Measurements from ENCODE around the gene COL23A1. TPM values are rescaled to one million over a fixed set of nuclear protein-coding genes. Genes with fewer than 3 reads are reported as not detected.

COL23A1 gene
- polyA plus RNA-seq, 3 donors, result 0.11 to 0.21 TPM; not detected in 1

- H3K4me1 ChIP-seq (ENCODE audit: control insufficient read depth in 1 of 2, insufficient read depth in 2 of 2, low read length in 2 of 2), result peaks cover 36 to 40% of the 10 kb centered on the region in 2 donors
- Mint-ChIP-seq H3K9me3 (peaks cover 0 to 8% (median under 1%) of the 10 kb centered on the region in 7 donors), H3K27me3 (ENCODE audit: low read depth in 3 of 3) (peaks cover 0 to 8% (median 4%) of the 10 kb centered on the region in 3 donors), H3K4me3 (no peak overlapping the region), H3K36me3 (no peaks in the 10 kb centered on the region), H3K27ac (peak overlapping the region in 2 of 7 donors; percentile 18 to 42), H3K4me1 (peaks cover 38% of the 10 kb centered on the region)
- intact Hi-C loops (cut with micrococcal nuclease), result no loop called here
- no peaks in the 10 kb centered on the region for H4K20me1 ChIP-seq (ENCODE audit: insufficient read depth, low read length)
- peaks cover under 1 to 3% of the 10 kb centered on the region in 2 donors for H3K9me3 ChIP-seq (replicated peaks in 1 of 2; ENCODE audit: control insufficient read depth in 1 of 2, insufficient read depth in 1 of 2, low read length in 2 of 2)
- H3K4me3 ChIP-seq (replicated peaks in 1 of 3; ENCODE audit: low read depth in 2 of 3, low read length in 3 of 3), result no peak overlapping the region
- no peak overlapping the region for H3K4me2 ChIP-seq (replicated peaks; ENCODE audit: extremely low read depth, low read length, poor library complexity, severe bottlenecking)
- no peak for DNase-seq
- no peaks in the 10 kb centered on the region for H3K36me3 ChIP-seq (replicated peaks in 1 of 2; ENCODE audit: control insufficient read depth in 1 of 2, insufficient read depth in 2 of 2, low read length in 2 of 2)
- no peaks in the 10 kb centered on the region for H3K27me3 ChIP-seq (ENCODE audit: control insufficient read depth in 2 of 2, insufficient read depth in 2 of 2, low read length in 2 of 2)
- 84% methylated on average over 5 of the region's 9 CpGs for WGBS (ENCODE audit: insufficient coverage)
- H3K79me2 ChIP-seq (ENCODE audit: insufficient read depth, low read length), result no peaks in the 10 kb centered on the region
- TF ChIP-seq, protein P1, sequence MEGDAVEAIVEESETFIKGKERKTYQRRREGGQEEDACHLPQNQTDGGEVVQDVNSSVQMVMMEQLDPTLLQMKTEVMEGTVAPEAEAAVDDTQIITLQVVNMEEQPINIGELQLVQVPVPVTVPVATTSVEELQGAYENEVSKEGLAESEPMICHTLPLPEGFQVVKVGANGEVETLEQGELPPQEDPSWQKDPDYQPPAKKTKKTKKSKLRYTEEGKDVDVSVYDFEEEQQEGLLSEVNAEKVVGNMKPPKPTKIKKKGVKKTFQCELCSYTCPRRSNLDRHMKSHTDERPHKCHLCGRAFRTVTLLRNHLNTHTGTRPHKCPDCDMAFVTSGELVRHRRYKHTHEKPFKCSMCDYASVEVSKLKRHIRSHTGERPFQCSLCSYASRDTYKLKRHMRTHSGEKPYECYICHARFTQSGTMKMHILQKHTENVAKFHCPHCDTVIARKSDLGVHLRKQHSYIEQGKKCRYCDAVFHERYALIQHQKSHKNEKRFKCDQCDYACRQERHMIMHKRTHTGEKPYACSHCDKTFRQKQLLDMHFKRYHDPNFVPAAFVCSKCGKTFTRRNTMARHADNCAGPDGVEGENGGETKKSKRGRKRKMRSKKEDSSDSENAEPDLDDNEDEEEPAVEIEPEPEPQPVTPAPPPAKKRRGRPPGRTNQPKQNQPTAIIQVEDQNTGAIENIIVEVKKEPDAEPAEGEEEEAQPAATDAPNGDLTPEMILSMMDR (IDR thresholded peaks at IDR 0.05), result no peak
- no peak overlapping the region for H2AFZ ChIP-seq (ENCODE audit: insufficient read depth, low read depth, low read length, poor library complexity, severe bottlenecking)
- no peak overlapping the region for H3K9ac ChIP-seq (ENCODE audit: insufficient read depth, low read length, poor library complexity, severe bottlenecking)
- H3K27ac ChIP-seq (ENCODE audit: low read depth in 1 of 2, low read length in 2 of 2), result no peak overlapping the region
These were observed 230.5 kb downstream of the COL23A1 start for GRCh38 chr5:178359738-178360137.

DNA sequence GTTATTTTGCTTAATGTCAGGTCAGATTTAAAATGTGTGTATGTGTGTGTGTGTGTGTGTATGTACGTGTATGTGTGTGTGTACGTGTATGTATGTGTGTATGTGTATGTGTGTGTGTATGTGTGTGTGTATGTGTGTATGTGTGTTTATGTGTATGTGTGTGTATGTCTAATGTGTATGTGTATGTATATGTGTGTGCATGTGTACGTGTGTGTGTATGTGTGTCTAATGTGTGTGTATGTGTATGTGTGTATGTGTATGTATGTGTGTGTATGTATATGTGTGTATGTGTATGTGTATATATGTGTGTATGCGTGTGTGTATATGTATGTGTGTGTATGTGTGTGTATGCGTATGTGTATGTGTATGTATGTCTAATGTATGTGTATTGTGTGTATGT, 232.5 kb downstream of the COL23A1 start:
- Mint-ChIP-seq H3K4me1 (peaks cover 28% of the 10 kb centered on the region), H3K9me3 (peaks cover 0 to 3% (median 0%) of the 10 kb centered on the region in 7 donors), H3K36me3 (no peaks in the 10 kb centered on the region), H3K4me3 (no peak overlapping the region), H3K27me3 (ENCODE audit: low read depth in 3 of 3) (peaks cover 0 to 4% (median 4%) of the 10 kb centered on the region in 3 donors), H3K27ac (peak overlapping the region in 3 of 7 donors; percentile 50 to 75 (median 50))
- H3K9ac ChIP-seq (ENCODE audit: insufficient read depth, low read length, poor library complexity, severe bottlenecking), result no peak overlapping the region
- intact Hi-C loops (cut with micrococcal nuclease), result no loop called here
- H2AFZ ChIP-seq (ENCODE audit: insufficient read depth, low read depth, low read length, poor library complexity, severe bottlenecking), result no peak overlapping the region
- no peaks in the 10 kb centered on the region for H4K20me1 ChIP-seq (ENCODE audit: insufficient read depth, low read length)
- WGBS (ENCODE audit: insufficient coverage), result 91% methylated on average over 5 of the region's 5 CpGs
- DNase-seq, result no peak
- H3K27ac ChIP-seq (ENCODE audit: low read depth in 1 of 2, low read length in 2 of 2), result peak overlapping the region in 1 of 2 donors; percentile 49
- H3K4me3 ChIP-seq (replicated peaks in 1 of 3; ENCODE audit: low read depth in 2 of 3, low read length in 3 of 3), result no peak overlapping the region
- H3K9me3 ChIP-seq (replicated peaks in 1 of 2; ENCODE audit: control insufficient read depth in 1 of 2, insufficient read depth in 1 of 2, low read length in 2 of 2), result no peaks in the 10 kb centered on the region
- no peaks in the 10 kb centered on the region for H3K27me3 ChIP-seq (ENCODE audit: control insufficient read depth in 2 of 2, insufficient read depth in 2 of 2, low read length in 2 of 2)
- H3K36me3 ChIP-seq (replicated peaks in 1 of 2; ENCODE audit: control insufficient read depth in 1 of 2, insufficient read depth in 2 of 2, low read length in 2 of 2), result no peaks in the 10 kb centered on the region
- peaks cover 24 to 27% of the 10 kb centered on the region in 2 donors for H3K4me1 ChIP-seq (ENCODE audit: control insufficient read depth in 1 of 2, insufficient read depth in 2 of 2, low read length in 2 of 2)
- H3K4me2 ChIP-seq (replicated peaks; ENCODE audit: extremely low read depth, low read length, poor library complexity, severe bottlenecking), result no peak overlapping the region
- H3K79me2 ChIP-seq (ENCODE audit: insufficient read depth, low read length), result no peaks in the 10 kb centered on the region
- TF ChIP-seq, protein P1 (IDR thresholded peaks at IDR 0.05), result no peak
